HFF-Myc (cell line): Measurements from ENCODE around the gene RUNX2.

ENCODE experiments used
- DNase-seq: peaks from one replicate; pipeline ENCODE4 v3.0.0-alpha.2; 2011; ENCODE audit warnings: low read depth; ENCODE audit errors: extremely low read depth
- H3K4me3 ChIP-seq: replicated peaks from 2 replicates; pipeline ENCODE4 v1.5.1; 2011; ENCODE audit warnings: low read depth, mild to moderate bottlenecking, control low read depth, low read length
- TF ChIP-seq, protein P1 (sequence below): IDR thresholded peaks from 2 replicates; pipeline ENCODE4 v1.5.1; 2012; ENCODE audit warnings: mild to moderate bottlenecking, low read depth, low read length, control low read depth; ENCODE audit errors: missing control alignments

Gene RUNX2

GRCh38 chr6:45351667-45352066, 23.5 kb downstream of the RUNX2 start:
- TF ChIP-seq, protein P1, sequence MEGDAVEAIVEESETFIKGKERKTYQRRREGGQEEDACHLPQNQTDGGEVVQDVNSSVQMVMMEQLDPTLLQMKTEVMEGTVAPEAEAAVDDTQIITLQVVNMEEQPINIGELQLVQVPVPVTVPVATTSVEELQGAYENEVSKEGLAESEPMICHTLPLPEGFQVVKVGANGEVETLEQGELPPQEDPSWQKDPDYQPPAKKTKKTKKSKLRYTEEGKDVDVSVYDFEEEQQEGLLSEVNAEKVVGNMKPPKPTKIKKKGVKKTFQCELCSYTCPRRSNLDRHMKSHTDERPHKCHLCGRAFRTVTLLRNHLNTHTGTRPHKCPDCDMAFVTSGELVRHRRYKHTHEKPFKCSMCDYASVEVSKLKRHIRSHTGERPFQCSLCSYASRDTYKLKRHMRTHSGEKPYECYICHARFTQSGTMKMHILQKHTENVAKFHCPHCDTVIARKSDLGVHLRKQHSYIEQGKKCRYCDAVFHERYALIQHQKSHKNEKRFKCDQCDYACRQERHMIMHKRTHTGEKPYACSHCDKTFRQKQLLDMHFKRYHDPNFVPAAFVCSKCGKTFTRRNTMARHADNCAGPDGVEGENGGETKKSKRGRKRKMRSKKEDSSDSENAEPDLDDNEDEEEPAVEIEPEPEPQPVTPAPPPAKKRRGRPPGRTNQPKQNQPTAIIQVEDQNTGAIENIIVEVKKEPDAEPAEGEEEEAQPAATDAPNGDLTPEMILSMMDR: no peak
- no peak overlapping the region for H3K4me3 ChIP-seq
- no peak for DNase-seq

GRCh38 chr6:45353654-45354053, 25.5 kb downstream of the RUNX2 start:
- no peak overlapping the region for H3K4me3 ChIP-seq
- TF ChIP-seq, protein P1: no peak
- DNase-seq: no peak

GRCh38 chr6:45364466-45364865, 36.3 kb downstream of the RUNX2 start:
- no peak overlapping the region for H3K4me3 ChIP-seq
- TF ChIP-seq, protein P1: no peak
- DNase-seq: no peak

- H3K4me3 ChIP-seq: no peak overlapping the region
- TF ChIP-seq, protein P1: no peak
- DNase-seq: no peak
These were observed 36.9 kb downstream of the RUNX2 start for GRCh38 chr6:45365036-45365435.

GRCh38 chr6:45366534-45366933, 38.4 kb downstream of the RUNX2 start:
- no peak for DNase-seq
- H3K4me3 ChIP-seq: no peak overlapping the region
- TF ChIP-seq, protein P1: no peak

DNA sequence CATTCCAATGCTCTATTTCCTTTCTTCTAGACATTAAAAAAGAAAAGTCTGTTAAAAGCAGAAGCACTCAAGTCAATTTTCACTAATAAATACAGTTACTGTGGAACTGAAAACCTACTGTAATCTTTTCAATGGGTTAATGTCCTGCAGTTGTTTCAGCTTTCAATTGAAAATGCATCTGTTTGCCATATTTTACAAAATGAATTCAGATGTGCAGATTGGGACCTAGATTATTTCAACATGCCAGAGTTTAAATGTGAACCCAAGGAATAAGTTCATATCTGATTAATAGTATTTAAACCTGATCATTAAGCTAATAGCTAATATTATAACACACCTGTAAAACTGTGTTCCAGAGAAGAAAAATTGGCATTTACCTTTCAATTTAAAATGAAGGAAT, 39.9 kb downstream of the RUNX2 start:
- no peak for DNase-seq
- TF ChIP-seq, protein P1: no peak

DNA sequence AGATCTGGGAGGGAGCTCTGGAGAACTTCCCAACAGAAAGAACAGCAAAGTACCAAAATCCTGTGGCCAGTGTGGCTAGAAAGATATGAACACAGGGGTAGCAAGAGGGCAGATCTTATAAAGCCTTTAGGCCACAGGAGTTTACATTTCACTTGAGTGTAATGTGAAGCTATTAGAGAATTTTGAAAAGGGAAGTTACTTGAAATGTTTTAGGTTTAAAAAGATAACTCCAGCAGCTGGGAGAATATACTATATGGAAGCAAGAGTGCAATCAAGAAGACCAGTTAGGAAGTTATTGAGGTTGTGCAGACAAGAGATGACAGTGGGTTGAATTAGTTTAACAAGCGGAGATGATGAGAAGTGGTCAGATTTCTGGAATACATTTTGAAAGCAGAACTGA, 41.7 kb downstream of the RUNX2 start:
- TF ChIP-seq, protein P1: no peak
- no peak overlapping the region for H3K4me3 ChIP-seq
- DNase-seq: no peak

More for the DNA sequence above, 39.9 kb downstream of the RUNX2 start:
- H3K4me3 ChIP-seq: no peak overlapping the region
